Measurements from ENCODE around the gene TOR2A.
A peak's percentile ranks its signal among the peaks of the same experiment; 100 is the strongest.
"Not testable (repeated sequence)": the region's sequence is repeated elsewhere in the genome, so short reads cannot be mapped to it uniquely, and the experiment has no call there.

TOR2A gene

GRCh38 chr9:127767909-127768331 is 32.8 kb upstream of the TOR2A start:
- DNase-seq = no peak

GRCh38 chr9:127767410-127767809 is 32.3 kb upstream of the TOR2A start:
- DNase-seq = no peak

DNA sequence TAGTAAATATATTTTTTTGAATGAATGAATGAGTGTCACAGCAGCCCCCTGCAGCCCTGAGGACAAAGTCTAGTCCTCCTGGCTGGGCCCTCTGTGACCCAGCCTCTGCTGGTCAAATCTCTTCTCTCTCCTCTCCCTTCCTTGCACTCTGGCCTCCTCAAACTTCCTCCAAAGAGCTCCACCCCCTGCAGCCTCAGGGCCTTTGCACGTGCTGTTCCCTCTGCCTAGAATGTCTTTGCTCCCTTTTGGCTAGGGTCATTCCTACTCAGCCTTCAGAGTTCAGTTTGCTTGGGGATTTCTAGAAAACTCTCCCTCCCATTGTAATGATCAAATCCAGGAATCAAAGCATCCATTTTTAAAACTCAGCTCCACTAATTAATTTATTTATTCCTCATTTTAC is 30.3 kb upstream of the TOR2A start:
- DNase-seq = no peak

- DNase-seq = peak in 1 of 2 experiments; percentile 26
Measured at GRCh38 chr9:127763918-127764384, 28.9 kb upstream of the TOR2A start.

DNA sequence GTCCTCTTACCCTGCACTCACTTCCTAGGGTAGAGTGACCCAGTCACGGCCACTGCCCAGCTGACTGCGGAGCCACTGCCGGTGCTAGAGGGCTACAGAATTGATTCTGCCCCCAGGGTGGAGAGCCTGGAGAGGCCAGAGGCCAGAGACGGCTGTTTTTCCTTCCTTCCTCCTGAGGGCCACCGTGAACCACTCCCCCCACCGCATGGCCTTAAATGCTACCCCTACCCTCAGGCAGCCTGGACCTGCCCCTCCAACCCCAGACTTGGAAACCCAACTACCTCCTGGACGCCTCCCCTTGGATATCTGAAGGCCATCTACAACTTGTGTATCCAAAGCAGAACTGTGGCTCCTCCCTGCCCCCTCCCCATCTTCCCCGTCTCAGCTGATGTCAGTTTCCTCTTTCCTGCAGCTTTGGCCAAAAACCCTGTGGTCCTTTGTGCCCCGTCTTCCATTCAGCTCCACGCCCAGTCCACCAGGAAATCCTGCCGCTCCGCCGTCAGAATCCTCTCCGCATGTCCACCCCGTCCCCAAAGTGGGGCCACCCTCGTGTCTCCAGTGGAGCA is 27.1 kb upstream of the TOR2A start:
- no peak for DNase-seq

DNA sequence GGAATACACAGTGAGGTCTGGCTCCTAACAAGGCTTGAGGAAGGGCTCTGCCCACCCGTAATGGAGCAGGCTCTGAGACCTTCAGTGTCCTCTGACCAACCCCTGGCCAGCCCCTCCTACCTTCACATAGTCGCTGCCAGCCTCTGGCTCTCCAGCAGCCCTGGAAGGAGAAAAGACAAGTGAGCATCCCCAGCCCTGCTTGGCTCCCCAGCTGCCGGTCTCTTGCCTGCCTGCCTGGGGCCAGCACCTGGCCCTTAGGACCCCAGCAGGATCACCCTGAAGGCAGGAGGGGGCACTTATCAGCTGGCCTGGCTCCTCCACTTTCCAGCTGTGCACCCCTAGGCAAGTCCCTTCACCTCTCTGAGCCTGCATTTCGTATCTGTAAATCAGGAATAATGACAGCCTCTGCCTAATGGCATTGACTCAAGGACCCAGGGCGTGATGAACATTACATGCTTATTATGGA is 26.4 kb upstream of the TOR2A start:
- DNase-seq = no peak

GRCh38 chr9:127761061-127761460 is 26.0 kb upstream of the TOR2A start:
- DNase-seq = no peak

GRCh38 chr9:127758843-127759242 is 23.7 kb upstream of the TOR2A start:
- no peak for DNase-seq

- not testable (repeated sequence) for DNase-seq
Measured at GRCh38 chr9:127756776-127757175, 21.7 kb upstream of the TOR2A start.

GRCh38 chr9:127756233-127756632 is 21.1 kb upstream of the TOR2A start:
- no peak for DNase-seq

DNA sequence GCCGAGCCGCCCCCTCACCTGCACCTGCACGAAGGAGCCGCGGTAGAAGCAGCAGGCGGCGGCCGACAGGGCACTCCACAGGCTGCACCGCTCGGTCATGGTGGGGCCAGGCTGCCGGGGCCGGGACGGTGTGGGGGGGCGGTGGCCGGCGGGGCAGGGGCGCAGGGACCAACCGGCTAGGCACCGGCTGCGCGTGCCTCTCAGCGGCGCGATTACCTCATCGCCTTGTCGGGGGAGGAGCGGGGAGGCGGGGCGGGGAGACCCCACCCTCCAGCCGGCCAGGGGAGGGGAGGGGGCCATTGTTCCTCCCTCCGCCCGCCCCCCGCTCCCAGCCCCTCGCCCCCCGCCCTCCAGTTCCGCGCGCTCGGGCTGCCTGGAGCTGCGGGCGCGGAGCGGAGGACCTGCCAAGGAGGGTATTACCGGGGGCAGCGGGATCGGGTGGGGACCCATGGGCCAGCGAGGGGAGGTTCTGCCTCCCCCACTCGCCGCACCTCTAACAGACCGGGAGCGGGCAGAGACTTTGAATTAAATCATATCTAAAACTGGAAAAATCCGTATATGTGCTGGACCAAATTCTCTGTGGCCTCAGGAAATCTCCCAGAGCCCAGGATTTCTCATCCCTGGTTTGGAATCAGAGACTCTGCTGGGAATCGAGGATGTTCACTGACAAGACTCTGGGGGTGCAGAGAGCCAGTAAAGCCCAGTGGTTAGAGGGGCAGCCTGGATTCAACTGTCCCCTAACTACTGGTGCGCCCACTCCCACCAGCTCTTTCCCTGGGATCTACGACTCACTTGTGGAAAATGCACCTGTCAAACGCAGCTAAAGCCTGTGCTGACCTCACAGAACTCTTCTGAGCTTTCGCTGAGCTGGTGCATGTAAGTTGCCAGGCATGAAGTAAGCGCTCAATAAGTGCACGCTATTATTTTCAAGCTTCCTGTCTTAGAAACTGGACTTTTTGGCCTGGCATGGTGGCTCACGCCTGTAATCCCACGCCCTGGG is 20.3 kb upstream of the TOR2A start:
- no peak for DNase-seq

DNA sequence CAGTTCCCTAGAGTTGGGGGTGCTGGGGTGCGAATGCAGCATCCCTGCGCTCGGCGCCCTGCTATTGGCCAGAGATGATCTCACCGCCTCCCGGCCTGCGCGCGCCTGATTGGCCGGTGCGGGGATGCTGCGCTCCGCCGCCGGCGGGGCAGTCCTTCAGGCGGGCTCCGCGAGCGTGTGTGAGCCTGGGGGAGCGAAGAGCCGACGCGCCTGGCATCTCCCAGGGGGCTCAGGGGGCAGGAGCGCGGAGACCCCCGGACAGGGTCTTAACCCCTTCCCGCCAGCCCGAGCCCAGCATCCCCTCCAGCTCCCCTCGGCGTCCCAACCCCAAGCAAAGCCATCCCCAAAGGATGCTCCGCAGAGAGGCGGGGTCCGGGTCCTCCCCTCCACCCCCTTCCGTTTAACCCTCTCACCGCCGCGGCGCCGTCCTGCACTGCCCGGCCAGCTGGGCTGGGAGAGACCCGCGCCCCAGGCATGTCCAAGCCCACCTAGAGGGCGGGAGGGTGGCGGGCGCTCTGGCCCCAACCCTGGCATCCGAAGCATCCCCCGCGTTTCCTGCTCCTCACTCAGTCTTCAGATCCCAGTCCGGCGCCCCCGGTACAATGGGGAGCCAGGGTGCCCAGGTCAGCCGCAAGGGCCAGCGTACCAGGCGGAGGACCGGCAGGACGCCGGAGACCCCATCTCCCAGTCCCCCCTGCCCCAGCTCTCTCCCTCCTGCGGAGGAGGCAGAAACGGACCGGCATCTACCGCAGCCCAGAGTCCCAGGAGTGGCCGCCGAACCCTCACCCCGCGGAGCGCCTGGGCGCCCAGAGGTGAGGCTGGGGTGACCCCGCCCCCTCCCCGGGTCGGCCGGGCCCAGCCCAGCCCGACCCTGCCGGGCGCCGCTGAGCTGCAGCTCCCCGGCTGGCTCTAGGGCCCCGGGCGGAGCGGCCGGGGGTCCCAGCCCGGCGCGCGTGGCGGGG is 19.3 kb upstream of the TOR2A start:
- DNase-seq = no peak

DNA sequence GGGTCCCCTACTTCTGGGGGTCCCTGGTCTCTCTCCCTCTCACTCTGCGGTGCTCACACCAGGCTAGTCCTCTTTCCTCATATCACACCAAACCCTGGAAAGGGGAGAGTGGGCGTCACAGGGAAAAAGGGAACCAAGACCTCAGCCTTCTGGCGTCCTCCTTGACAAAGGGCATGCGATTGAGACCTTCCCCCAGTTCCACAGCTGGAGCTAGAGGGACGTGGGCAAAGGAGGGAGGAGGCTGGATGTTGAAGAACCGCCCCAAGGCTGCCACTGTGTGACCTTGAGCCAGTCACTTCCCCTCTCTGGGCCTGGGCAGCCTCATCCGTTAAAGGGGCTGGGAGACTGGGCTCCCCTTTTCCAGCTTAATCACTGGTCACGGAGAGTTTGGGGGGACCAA is 18.5 kb upstream of the TOR2A start:
- no peak for DNase-seq

DNA sequence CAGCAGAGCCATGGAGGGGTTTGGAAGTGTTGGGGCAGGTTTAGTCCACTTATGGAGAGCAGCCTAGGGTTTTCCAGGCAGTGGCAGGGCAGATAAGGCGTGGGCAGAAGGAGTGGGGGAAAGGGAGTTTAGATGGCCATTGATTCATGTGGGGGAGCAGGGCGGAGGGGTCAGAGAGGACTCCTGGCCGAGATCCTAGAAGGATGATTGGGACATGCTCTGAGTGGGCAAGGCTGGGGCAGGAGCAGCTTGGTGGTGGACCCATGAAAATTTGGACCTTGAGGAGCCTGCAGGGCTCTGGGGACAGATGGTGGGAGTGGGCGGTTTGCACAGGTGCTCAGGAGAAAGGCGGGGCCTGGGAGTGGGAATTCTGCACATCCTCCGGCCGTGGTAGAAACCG is 18.1 kb upstream of the TOR2A start:
- DNase-seq = no peak

DNA sequence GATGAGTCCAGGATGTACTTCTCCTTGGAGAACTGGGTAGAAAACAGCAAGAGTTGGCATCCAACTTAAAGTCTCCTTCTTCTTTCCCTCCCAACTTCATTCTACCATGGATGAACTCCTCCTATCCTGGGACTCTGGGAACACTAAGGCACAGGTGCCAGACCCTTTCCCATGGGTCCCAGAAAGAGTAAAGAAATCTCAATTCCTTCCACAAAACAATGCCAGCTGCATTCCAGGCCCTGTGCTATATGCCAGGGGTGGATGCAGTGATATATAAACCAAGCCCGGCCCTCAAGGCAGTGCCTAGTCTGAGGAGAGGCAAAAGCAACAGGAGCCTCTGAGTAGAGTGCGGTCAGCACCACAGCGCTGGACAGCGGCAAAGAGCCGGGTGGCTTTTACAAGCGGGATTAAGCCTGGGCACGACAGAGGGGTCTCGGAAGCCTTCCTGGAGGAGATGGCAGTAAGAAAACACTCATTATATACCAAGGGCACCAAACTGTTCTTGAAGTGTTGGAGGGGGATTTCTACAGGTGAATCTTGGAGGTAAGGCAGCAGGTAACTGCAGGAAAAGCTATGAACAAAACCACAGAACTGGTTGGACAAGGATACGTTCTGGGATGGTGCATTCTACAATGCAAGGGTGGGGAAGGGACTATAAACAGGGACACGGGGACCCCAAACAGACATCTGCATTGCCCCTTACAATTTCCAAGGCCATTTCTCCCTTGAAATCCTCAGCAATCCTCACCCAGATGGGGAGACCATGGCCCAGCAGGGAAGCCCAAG is 16.4 kb upstream of the TOR2A start:
- no peak for DNase-seq

DNA sequence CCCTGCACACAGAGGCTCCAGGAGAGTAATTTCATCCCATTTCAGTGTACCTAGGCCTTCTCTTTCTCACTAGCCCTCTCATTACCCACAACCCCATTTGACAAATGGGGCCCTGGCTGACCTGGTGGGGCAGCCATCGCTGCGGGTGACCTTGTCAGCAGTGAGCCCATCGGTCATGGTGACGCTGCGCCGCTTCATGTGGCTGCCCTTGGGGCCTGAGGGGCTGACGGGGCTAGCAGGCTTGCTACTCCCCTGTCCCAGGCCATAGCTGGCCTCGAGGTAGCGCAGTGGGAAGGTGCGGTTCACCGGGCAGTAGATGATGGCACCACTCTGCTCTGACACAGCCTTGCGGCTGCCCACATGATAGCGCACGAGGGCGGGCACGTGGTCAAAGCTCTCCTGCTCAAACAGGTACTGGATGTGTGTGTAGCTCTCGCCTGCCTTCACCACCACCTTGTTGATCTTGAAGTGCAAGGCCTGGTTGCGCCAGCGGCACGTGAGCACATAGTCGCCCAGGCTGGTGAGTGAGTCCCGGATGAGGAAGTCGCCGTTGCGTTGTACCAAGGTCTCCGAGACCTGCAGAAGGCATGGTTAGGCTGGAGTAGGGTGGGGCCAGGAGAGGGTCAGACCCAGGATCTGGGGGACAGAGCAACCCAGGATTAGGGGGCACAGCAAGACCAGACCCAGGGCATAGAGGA is 14.1 kb upstream of the TOR2A start:
- DNase-seq = no peak

DNA sequence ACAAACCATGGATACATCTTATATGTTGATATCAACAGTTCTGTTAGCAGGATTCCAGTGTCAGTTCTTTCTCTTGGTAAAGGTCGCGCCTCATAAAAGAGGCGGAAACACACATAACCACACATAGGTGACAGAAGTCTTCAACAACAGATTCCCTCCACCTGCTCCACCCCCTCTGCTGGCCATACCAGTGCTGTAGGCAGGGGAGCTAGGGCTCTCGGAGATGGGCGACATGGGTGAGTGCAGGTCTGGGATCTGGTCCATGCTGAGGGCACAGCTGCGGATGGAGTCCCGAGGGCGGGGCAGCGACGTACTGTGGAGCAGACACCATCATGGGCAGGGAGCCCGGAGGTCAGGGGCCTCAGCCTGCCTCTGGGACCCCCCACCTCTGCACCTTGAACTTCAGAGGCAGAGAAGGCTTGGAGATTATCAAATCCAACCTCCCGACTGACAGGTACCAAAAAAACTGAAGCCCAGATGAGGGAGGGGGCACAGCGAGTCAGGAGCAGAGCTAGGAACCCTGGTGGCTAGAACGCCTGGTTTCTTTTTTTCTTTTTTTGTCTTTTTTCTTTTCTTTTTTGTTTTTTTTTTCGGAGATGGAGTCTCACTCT is 12.0 kb upstream of the TOR2A start:
- no peak for DNase-seq

GRCh38 chr9:127744398-127745110 is 9.5 kb upstream of the TOR2A start:
- no peak for DNase-seq

DNA sequence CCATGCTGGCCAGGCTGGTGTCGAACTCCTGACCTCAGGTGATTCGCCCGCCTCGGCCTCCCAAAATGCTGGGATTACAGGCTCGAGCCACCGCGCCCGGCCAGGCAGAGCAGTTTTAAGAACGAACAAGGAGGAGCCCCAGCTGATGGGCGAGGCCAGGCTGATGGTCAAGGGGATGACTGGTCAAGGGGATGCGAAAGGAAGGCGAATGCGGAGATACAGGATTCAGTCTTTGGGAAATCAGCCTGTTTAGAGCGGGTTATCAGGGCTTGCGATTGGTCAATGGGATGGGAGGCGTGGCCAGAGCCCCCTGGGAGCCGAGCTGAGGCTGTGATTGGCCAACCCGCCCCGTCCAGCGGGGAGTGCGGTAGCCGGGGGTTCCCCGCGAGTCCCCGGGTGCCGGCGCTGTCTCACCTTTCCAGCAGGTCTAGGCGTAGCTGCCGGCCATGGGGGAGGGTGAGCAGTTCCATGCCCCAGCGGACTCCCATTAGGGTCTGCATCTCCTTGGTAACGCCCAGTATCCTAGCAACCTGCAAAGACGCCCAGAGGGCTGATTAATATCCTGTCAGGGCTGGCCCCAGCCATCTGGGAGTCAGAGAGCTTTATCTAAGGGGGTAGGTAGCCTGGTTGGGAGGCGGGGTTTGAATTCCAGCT is 7.5 kb upstream of the TOR2A start:
- DNase-seq = no peak

Measured in SW 1271 (cell line).